ENCODE data around the gene FFAR2. TPM values are rescaled to one million over a fixed set of nuclear protein-coding genes. Genes with fewer than 3 reads are reported as not detected.
"Not testable (repeated sequence)": the region's sequence is repeated elsewhere in the genome, so short reads cannot be mapped to it uniquely, and the experiment has no call there.

FFAR2 gene
- total RNA-seq, 1 donor from 2014 or later = not detected

DNA sequence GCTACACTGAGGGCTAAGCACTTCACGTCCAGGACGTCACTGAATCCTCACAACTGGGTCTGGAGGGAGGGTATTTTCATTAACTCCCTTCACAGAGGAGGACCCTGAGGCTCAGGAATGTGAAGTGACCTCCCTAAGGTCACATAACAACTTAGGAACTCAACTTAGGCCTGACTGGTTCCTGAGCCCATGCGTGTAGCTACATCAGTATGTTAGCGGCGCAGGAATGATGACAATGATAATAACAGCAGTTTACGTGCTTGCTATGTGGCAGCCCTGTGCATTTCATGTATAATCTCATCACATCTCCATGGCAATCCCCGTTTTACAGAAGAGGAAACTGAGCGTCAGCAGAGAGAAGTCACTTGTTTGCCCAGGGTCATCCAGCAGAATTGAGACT, 23.9 kb downstream of the FFAR2 start:
- Histone ChIP-seq H3K27ac (no peak overlapping the region), H3K36me3 (no peaks in the 10 kb centered on the region)

DNA sequence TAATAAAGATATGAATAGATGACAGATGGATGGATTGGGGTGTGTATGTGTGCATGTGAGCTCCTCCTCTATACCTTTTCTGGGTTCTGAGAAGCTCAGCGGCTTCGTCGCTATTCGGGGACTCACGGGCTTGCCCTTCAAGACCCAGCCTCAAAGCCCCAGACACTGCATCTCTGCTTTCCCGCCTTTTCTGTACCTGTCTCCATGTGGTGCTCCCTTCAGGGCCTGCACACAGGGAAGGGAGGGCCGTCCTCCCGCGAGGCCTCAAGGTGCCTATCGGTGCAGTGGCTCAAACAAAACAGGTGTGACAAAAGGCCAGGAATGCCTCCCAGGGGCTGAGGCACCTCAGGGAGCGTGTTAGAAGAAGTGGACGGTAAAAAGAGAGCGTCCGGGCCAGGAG, 26.0 kb downstream of the FFAR2 start:
- Histone ChIP-seq H3K4me3 (no peak overlapping the region), H3K27me3 (no peaks in the 10 kb centered on the region), H3K27ac (no peak overlapping the region), H3K4me1 (no peaks in the 10 kb centered on the region), H3K36me3 (no peaks in the 10 kb centered on the region), H3K9me3 (no peaks in the 10 kb centered on the region)
- no peak for DNase-seq (ENCODE audit: extremely low spot score in 2 of 2)
- intact Hi-C loops (cut with DNase I) = no loop called here
- no peak for TF ChIP-seq POLR2A (IDR thresholded peaks at IDR 0.05)
- TF ChIP-seq POLR2AphosphoS5 (IDR thresholded peaks at IDR 0.05; ENCODE audit: insufficient read depth in 1 of 2, low read depth in 1 of 2) = no peak
- TF ChIP-seq, protein P1, sequence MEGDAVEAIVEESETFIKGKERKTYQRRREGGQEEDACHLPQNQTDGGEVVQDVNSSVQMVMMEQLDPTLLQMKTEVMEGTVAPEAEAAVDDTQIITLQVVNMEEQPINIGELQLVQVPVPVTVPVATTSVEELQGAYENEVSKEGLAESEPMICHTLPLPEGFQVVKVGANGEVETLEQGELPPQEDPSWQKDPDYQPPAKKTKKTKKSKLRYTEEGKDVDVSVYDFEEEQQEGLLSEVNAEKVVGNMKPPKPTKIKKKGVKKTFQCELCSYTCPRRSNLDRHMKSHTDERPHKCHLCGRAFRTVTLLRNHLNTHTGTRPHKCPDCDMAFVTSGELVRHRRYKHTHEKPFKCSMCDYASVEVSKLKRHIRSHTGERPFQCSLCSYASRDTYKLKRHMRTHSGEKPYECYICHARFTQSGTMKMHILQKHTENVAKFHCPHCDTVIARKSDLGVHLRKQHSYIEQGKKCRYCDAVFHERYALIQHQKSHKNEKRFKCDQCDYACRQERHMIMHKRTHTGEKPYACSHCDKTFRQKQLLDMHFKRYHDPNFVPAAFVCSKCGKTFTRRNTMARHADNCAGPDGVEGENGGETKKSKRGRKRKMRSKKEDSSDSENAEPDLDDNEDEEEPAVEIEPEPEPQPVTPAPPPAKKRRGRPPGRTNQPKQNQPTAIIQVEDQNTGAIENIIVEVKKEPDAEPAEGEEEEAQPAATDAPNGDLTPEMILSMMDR (IDR thresholded peaks at IDR 0.05) = no peak

More for the DNA sequence above, 23.9 kb downstream of the FFAR2 start:
- Histone ChIP-seq H3K27me3 (no peaks in the 10 kb centered on the region), H3K9me3 (no peaks in the 10 kb centered on the region), H3K4me1 (no peaks in the 10 kb centered on the region), H3K4me3 (no peak overlapping the region)
- intact Hi-C loops (cut with DNase I) = no loop called here
- TF ChIP-seq POLR2A (IDR thresholded peaks at IDR 0.05) (no peak), POLR2AphosphoS5 (IDR thresholded peaks at IDR 0.05; ENCODE audit: insufficient read depth in 1 of 2, low read depth in 1 of 2) (no peak)
- TF ChIP-seq, protein P1 (IDR thresholded peaks at IDR 0.05) = no peak
- no peak for DNase-seq (ENCODE audit: extremely low spot score in 2 of 2)

DNA sequence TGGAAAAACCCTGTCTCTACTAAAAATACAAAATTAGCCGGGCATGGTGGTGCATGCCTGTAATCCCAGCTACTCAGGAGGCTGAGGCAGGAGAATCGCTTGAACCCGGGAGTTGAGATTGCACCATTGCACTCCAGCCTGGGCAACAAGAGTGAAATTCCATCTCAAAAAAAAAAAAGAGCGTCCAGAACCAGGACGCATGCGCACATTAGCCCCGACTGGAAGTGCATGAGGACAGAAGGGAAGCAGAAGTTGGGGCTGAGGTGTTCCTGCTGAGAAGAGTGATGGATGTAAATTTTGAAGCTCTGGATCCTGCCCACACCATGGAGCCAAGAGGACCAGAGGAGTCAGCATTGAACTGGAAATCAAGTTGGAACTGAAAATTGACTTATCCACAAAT, 26.5 kb downstream of the FFAR2 start:
- intact Hi-C loops (cut with DNase I); H3K9me3 ChIP-seq; H3K27ac ChIP-seq; H3K4me3 ChIP-seq; H3K36me3 ChIP-seq; H3K4me1 ChIP-seq; DNase-seq (ENCODE audit: extremely low spot score in 2 of 2); H3K27me3 ChIP-seq: not testable (repeated sequence)

DNA sequence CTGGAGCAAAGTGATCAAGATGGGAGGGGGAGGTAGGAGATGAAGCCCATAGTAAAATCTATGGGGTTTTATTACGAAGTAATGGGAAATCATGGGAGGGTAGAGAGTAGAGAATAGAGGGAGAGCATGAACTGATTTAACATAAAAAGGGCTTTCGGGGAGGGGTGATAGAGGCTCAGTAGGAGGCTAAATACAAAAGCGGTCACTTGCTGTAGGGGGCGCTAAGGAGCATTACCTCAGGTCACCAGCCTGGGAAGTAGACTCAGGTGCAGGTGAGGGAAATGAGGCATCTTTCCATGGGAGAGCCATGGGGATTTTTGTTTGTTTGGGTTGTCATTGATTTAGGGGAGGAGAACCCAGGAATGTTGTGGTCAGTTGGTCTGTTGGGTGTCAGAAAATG, 28.1 kb downstream of the FFAR2 start:
- no peak overlapping the region for H3K4me3 ChIP-seq
- no peaks in the 10 kb centered on the region for H3K9me3 ChIP-seq
- no peaks in the 10 kb centered on the region for H3K27me3 ChIP-seq
- no peak overlapping the region for H3K27ac ChIP-seq
- intact Hi-C loops (cut with DNase I) = no loop called here
- no peak for TF ChIP-seq POLR2AphosphoS5 (IDR thresholded peaks at IDR 0.05; ENCODE audit: insufficient read depth in 1 of 2, low read depth in 1 of 2)
- TF ChIP-seq, protein P1 (IDR thresholded peaks at IDR 0.05) = no peak
- no peak for TF ChIP-seq POLR2A (IDR thresholded peaks at IDR 0.05)
- no peaks in the 10 kb centered on the region for H3K36me3 ChIP-seq
- DNase-seq (ENCODE audit: extremely low spot score in 2 of 2) = no peak
- H3K4me1 ChIP-seq = no peaks in the 10 kb centered on the region

DNA sequence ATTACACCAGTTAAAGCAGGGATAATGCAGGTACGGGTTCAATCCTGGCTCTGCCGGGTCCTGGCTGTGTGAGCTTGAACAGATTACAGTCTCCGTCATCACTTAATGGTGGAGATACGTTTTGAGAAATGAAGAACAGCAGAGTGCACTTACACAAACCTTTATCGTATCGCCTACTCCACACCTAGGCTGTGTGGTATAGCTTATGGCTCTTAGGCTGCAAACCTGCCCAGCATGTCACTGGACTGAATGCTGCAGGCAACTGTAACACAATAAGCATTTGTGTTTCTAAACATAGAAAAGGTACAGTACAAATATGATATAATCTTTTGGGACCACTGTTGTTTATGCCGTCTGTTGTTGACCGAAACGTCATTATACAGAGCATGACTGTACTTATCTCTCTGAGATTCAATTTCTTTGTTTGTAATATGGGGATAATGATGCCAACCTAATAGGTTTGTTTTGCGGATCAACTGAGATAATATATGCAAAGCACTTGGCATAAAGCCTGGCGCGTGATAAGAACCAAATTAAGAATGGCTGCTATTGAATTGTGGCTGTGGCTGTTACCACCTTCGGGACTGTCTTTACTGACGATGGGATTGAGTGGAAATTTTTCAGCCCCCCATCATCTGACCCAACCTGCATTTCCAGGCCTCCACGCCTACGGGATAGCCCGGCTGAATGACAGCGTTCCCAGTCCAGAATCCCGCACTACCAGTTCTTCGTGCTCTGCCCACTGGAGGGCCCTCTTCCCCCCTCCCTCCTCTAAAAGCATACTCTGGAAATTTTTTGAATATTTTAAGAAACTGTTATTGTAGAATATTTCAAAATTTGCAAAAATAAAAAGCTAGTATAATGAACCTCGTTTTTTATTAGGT, 31.0 kb downstream of the FFAR2 start:
- TF ChIP-seq, protein P1 (IDR thresholded peaks at IDR 0.05) = no peak
- TF ChIP-seq POLR2AphosphoS5 (IDR thresholded peaks at IDR 0.05; ENCODE audit: insufficient read depth in 1 of 2, low read depth in 1 of 2) (no peak), POLR2A (IDR thresholded peaks at IDR 0.05) (no peak)
- Histone ChIP-seq H3K4me1 (no peaks in the 10 kb centered on the region), H3K4me3 (no peak overlapping the region), H3K27ac (no peak overlapping the region), H3K27me3 (no peaks in the 10 kb centered on the region), H3K9me3 (no peaks in the 10 kb centered on the region), H3K36me3 (no peaks in the 10 kb centered on the region)
- intact Hi-C loops (cut with DNase I) = no loop called here
- DNase-seq (ENCODE audit: extremely low spot score in 2 of 2) = no peak
